WTC11 (cell line): ENCODE data around the gene PLPPR1. TPM values are rescaled to one million over a fixed set of nuclear protein-coding genes. Genes with fewer than 3 reads are reported as not detected.

ENCODE experiments used
- AFF4 ChIP-seq: sonication (generic); formaldehyde crosslinking; IDR thresholded peaks from 2 replicates; pipeline ENCODE4 v1.8.1; 2023; ENCODE audit warnings: mild to moderate bottlenecking, missing genetic modification reagents, borderline replicate concordance
- AR ChIP-seq: fragments of 250-450 bp; sonication (Bioruptor Pico); IDR thresholded peaks from 2 replicates; pipeline ENCODE4 v1.9.0; 2021; ENCODE audit warnings: mild to moderate bottlenecking
- CBFB ChIP-seq: sonication (generic); formaldehyde crosslinking; IDR thresholded peaks from 2 replicates; pipeline ENCODE4 v1.8.1; 2022; ENCODE audit warnings: mild to moderate bottlenecking, low read depth, missing genetic modification reagents
- CDX4 ChIP-seq: fragments of 250-450 bp; sonication (Bioruptor Pico); IDR thresholded peaks from 2 replicates; pipeline ENCODE4 v1.9.0; 2021; ENCODE audit warnings: moderate library complexity, mild to moderate bottlenecking, inconsistent platforms, borderline replicate concordance
- E2F1 ChIP-seq: sonication (generic); formaldehyde crosslinking; IDR thresholded peaks from 2 replicates; pipeline ENCODE4 v1.8.0; 2022; ENCODE audit warnings: mild to moderate bottlenecking, missing genetic modification reagents
- E2F4 ChIP-seq: sonication (generic); formaldehyde crosslinking; IDR thresholded peaks from 2 replicates; pipeline ENCODE4 v1.8.1; 2022; ENCODE audit warnings: low read depth, mild to moderate bottlenecking, moderate library complexity, missing genetic modification reagents, borderline replicate concordance
- FOXJ3 ChIP-seq: sonication (generic); formaldehyde crosslinking; IDR thresholded peaks from 2 replicates; pipeline ENCODE4 v1.9.0; 2021; ENCODE audit warnings: missing genetic modification reagents, mild to moderate bottlenecking, borderline replicate concordance
- FOXP1 ChIP-seq: sonication (generic); formaldehyde crosslinking; IDR thresholded peaks from 2 replicates; pipeline ENCODE4 v1.8.0; 2022; ENCODE audit warnings: missing genetic modification reagents, mild to moderate bottlenecking, moderate library complexity, borderline replicate concordance
- FOXP4 ChIP-seq: sonication (generic); formaldehyde crosslinking; IDR thresholded peaks from 2 replicates; pipeline ENCODE4 v1.8.0; 2022; ENCODE audit warnings: mild to moderate bottlenecking, missing genetic modification reagents
- GABPB1 ChIP-seq: sonication (generic); formaldehyde crosslinking; IDR thresholded peaks from 2 replicates; pipeline ENCODE4 v1.8.1; 2023; ENCODE audit warnings: mild to moderate bottlenecking, missing genetic modification reagents
- GTF2I ChIP-seq: fragments of 250-450 bp; sonication (Bioruptor Pico); conservative IDR thresholded peaks from 2 replicates; pipeline ENCODE4 v1.4.0; 2021; ENCODE audit warnings: mild to moderate bottlenecking
- HMGXB4 ChIP-seq: sonication (generic); formaldehyde crosslinking; IDR thresholded peaks from 2 replicates; pipeline ENCODE4 v1.8.1; 2023; ENCODE audit warnings: mild to moderate bottlenecking, moderate library complexity, missing genetic modification reagents
- IRF2 ChIP-seq: sonication (generic); formaldehyde crosslinking; IDR thresholded peaks from 2 replicates; pipeline ENCODE4 v1.8.0; 2022; ENCODE audit warnings: low read depth, missing genetic modification reagents, borderline replicate concordance
- KAT7 ChIP-seq: sonication (generic); formaldehyde crosslinking; IDR thresholded peaks from 2 replicates; pipeline ENCODE4 v1.8.1; 2023; ENCODE audit warnings: missing genetic modification reagents, mild to moderate bottlenecking, borderline replicate concordance
- NFE2L1 ChIP-seq: sonication (generic); formaldehyde crosslinking; IDR thresholded peaks from 2 replicates; pipeline ENCODE4 v1.8.1; 2023; ENCODE audit warnings: missing genetic modification reagents
- NR1H2 ChIP-seq: sonication (generic); formaldehyde crosslinking; IDR thresholded peaks from 2 replicates; pipeline ENCODE4 v1.9.0; 2021; ENCODE audit warnings: mild to moderate bottlenecking, moderate library complexity, missing genetic modification reagents
- PREB ChIP-seq: sonication (generic); formaldehyde crosslinking; IDR thresholded peaks from 2 replicates; pipeline ENCODE4 v1.8.1; 2022; ENCODE audit warnings: mild to moderate bottlenecking, missing genetic modification reagents, moderate library complexity, borderline replicate concordance
- RORB ChIP-seq: fragments of 250-450 bp; sonication (Bioruptor Pico); IDR thresholded peaks from 2 replicates; pipeline ENCODE4 v1.9.0; 2021; ENCODE audit warnings: mild to moderate bottlenecking
- USF1 ChIP-seq: sonication (generic); formaldehyde crosslinking; IDR thresholded peaks from 2 replicates; pipeline ENCODE4 v1.8.0; 2022; ENCODE audit warnings: mild to moderate bottlenecking, missing genetic modification reagents
- ZNF416 ChIP-seq: fragments of 250-450 bp; sonication (Bioruptor Pico); IDR thresholded peaks from 2 replicates; pipeline ENCODE4 v1.9.0; 2021; ENCODE audit warnings: mild to moderate bottlenecking, inconsistent platforms
- ZNF423 ChIP-seq: fragments of 250-450 bp; sonication (Bioruptor Pico); IDR thresholded peaks from 2 replicates; pipeline ENCODE4 v2.1.2; 2022; ENCODE audit warnings: mild to moderate bottlenecking, moderate library complexity
- total RNA-seq: library from RNA; stranded (reverse); gene quantifications from 3 replicates; pipeline ENCODE4 v1.2.3, GENCODE V29; 2021

Gene PLPPR1
- total RNA-seq, 1 experiment from 2014 or later, result 1.5 TPM

GRCh38 chr9:101028346-101029314 lies at the start of gene PLPPR1 (continued):
- TF ChIP-seq NFE2L1 (CRISPR knock-in tag), result no peak
- TF ChIP-seq HMGXB4, result 0 out of 2 replicates have a peak, but pooled peaks have one; percentile 22
- TF ChIP-seq RORB (CRISPR knock-in tag), result no peak
- TF ChIP-seq AR, result no peak
- TF ChIP-seq GTF2I, result no peak
- peak; percentile 35; the same call in 1 of the 2 replicates for TF ChIP-seq FOXP1 (CRISPR knock-in tag)
- TF ChIP-seq FOXP4 (CRISPR knock-in tag), result 0 out of 2 replicates have a peak, but pooled peaks have one; percentile 12
- no peak for TF ChIP-seq PREB (CRISPR knock-in tag)
- no peak for TF ChIP-seq NR1H2
- TF ChIP-seq KAT7 (CRISPR knock-in tag), result no peak; the same call in 1 of the 2 replicates
- TF ChIP-seq CDX4 (CRISPR knock-in tag), result no peak
- TF ChIP-seq FOXJ3 (CRISPR knock-in tag), result no peak
- peak; percentile 37; the same call in 1 of the 2 replicates for TF ChIP-seq USF1 (CRISPR knock-in tag)
- no peak for TF ChIP-seq GABPB1
- TF ChIP-seq AFF4, result no peak
- TF ChIP-seq ZNF416 (CRISPR knock-in tag), result no peak
- TF ChIP-seq CBFB, result no peak
- TF ChIP-seq E2F4, result no peak
- TF ChIP-seq IRF2 (CRISPR knock-in tag), result no peak
- peak; percentile 72; the same call in 1 of the 2 replicates for TF ChIP-seq ZNF423 (CRISPR knock-in tag)
- TF ChIP-seq E2F1 (CRISPR knock-in tag), result no peak
